Colonic mucosa (tissue), 4 donors: Measurements from ENCODE around the gene SF3B6. TPM values are rescaled to one million over a fixed set of nuclear protein-coding genes. Genes with fewer than 3 reads are reported as not detected.
"Not testable (repeated sequence)": the region's sequence is repeated elsewhere in the genome, so short reads cannot be mapped to it uniquely, and the experiment has no call there.

Experiments
- DNase-seq: peaks from one replicate; pipeline ENCODE4 v3.0.0-alpha.2; 2020
- H3K27ac ChIP-seq: fragments of 200-600 bp; one replicate; pipeline ENCODE4 v1.8.0; 2021
- H3K27me3 ChIP-seq: fragments of 200-600 bp; one replicate; pipeline ENCODE4 v1.8.0; 2021
- H3K36me3 ChIP-seq: fragments of 200-600 bp; one replicate; pipeline ENCODE4 v1.8.0; 2021
- H3K4me1 ChIP-seq: fragments of 200-600 bp; one replicate; pipeline ENCODE4 v1.8.0; 2021; ENCODE audit warnings: mild to moderate bottlenecking
- H3K4me3 ChIP-seq: fragments of 200-600 bp; one replicate; pipeline ENCODE4 v1.8.0; 2021
- H3K9ac ChIP-seq, 2 donors: one replicate each; pipeline ENCODE4 v1.7.0; 2013; ENCODE audit warnings: control low read depth in 2 of 2, low read depth in 2 of 2, low read length in 2 of 2
- H3K9me3 ChIP-seq: fragments of 200-600 bp; one replicate; pipeline ENCODE4 v1.8.0; 2021
- CTCF ChIP-seq: fragments of 200-600 bp; IDR thresholded peaks from one replicate; pipeline ENCODE4 v1.8.0; 2022; ENCODE audit warnings: antibody characterized with exemption, mild to moderate bottlenecking
- intact Hi-C: fragments of 100-400 bp; cut with DNase I; formaldehyde crosslinking; loops from one replicate; pipeline ENCODE4 v1.14.1; 2022
- total RNA-seq, 2 donors: library from RNA; stranded (reverse); fragmentation: NEBNext Ultra II Directional in 1 of 2; extraction: Animal tissue kit (Norgen Biotek cat#: 25700) in 1 of 2; gene quantifications; one replicate each; pipeline ENCODE4 v1.2.1, GENCODE V29; 2021
- donor health status: healthy.
- donor health status: DM: no; HTN: no; CAD: no.
- donor health status: DM: no; HTN: no; CAD: no.

The SF3B6 gene
- total RNA-seq, 2 donors from 2014 or later: 86.9 to 90.1 TPM

GRCh38 chr2:24045511-24046508 lies 30.3 kb downstream of the SF3B6 start:
- no peak for TF ChIP-seq CTCF
- Histone ChIP-seq H3K4me1 (peaks cover 11% of the 10 kb centered on the region), H3K4me3 (no peak overlapping the region), H3K27me3 (no peaks in the 10 kb centered on the region), H3K36me3 (no peaks in the 10 kb centered on the region), H3K9ac (peak overlapping the region in 1 of 2 donors; percentile 19), H3K9me3 (no peaks in the 10 kb centered on the region), H3K27ac (no peak overlapping the region)
- intact Hi-C loops: no loop called here
- DNase-seq: no peak

GRCh38 chr2:24043133-24043532 lies 33.0 kb downstream of the SF3B6 start:
- H3K36me3 ChIP-seq, H3K27me3 ChIP-seq, intact Hi-C loops, H3K9ac ChIP-seq, DNase-seq, H3K27ac ChIP-seq, H3K9me3 ChIP-seq, H3K4me3 ChIP-seq: not testable (repeated sequence)
- peaks cover 11% of the 10 kb centered on the region for H3K4me1 ChIP-seq

DNA sequence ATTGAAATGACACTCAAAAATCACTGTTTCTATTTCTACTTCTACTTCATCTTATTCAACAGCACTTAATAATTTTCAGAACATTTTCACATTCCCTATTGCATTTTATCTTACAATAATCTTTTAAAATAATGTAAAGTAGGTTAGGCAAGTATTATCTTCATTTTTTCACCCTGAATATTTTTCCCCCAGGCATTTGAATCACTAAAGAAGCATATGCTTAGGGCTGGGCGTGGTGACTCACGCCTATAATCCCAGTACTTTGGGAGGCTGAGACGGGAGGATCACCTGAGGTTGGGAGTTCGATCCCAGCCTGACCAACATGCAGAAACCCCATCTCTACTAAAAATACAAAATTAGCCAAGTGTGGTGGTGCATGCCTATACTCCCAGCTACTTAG lies 35.6 kb downstream of the SF3B6 start:
- no peak overlapping the region for H3K27ac ChIP-seq
- H3K4me1 ChIP-seq: no peaks in the 10 kb centered on the region
- no peak for TF ChIP-seq CTCF
- H3K4me3 ChIP-seq: no peak overlapping the region
- DNase-seq: no peak
- no peak overlapping the region for H3K9ac ChIP-seq
- no peaks in the 10 kb centered on the region for H3K9me3 ChIP-seq
- intact Hi-C loops: no loop called here
- no peaks in the 10 kb centered on the region for H3K27me3 ChIP-seq
- no peaks in the 10 kb centered on the region for H3K36me3 ChIP-seq

DNA sequence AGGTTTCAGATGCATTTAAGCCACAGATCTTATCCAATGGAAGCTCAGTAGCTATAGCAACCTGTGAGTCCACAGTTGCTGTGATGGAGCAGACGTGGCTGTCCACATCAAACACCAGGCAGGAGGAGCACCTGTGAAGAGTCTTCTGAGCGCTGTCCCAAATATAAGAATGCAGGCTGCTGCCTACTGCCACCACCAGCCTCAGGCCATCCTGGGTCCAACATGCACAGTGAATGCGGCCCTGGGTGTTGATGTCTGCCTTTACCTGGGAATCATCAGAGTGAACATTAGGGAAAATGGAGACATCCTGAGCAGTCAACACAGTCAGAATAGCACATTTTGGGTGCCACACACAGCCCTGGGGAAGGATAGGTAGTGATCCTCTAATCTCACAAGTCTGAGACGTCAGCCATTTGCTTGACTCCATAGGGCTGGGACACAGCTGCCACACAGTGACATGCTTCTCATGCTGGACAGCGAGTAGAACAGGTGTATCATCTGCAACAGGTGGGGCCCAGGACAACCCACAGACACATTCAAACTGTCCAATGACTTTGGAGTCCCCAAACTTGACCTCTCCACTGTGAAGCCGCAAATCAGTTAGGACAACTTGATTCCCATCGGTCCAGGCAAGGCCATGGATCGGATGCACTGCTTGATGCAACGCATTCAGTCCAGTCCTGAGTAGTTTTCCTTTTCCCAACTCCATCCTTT lies 37.2 kb downstream of the SF3B6 start:
- H3K9ac ChIP-seq: no peak overlapping the region
- H3K4me1 ChIP-seq: no peaks in the 10 kb centered on the region
- no peak overlapping the region for H3K4me3 ChIP-seq
- H3K27me3 ChIP-seq: no peaks in the 10 kb centered on the region
- no peak for DNase-seq
- H3K9me3 ChIP-seq: no peaks in the 10 kb centered on the region
- intact Hi-C loops: no loop called here
- H3K36me3 ChIP-seq: no peaks in the 10 kb centered on the region
- H3K27ac ChIP-seq: no peak overlapping the region
- TF ChIP-seq CTCF: no peak

- Histone ChIP-seq H3K36me3 (no peaks in the 10 kb centered on the region), H3K9me3 (no peaks in the 10 kb centered on the region), H3K9ac (no peak overlapping the region), H3K4me3 (no peak overlapping the region), H3K27ac (no peak overlapping the region), H3K4me1 (no peaks in the 10 kb centered on the region), H3K27me3 (no peaks in the 10 kb centered on the region)
- intact Hi-C loops: no loop called here
- DNase-seq: no peak
- TF ChIP-seq CTCF: no peak
Measured at GRCh38 chr2:24026233-24026632, 49.9 kb downstream of the SF3B6 start.
